Measurements from ENCODE around the gene SSX1.
"Not testable (repeated sequence)": the region's sequence is repeated elsewhere in the genome, so short reads cannot be mapped to it uniquely, and the experiment has no call there.

Gene SSX1, protein sequence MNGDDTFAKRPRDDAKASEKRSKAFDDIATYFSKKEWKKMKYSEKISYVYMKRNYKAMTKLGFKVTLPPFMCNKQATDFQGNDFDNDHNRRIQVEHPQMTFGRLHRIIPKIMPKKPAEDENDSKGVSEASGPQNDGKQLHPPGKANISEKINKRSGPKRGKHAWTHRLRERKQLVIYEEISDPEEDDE

GRCh38 chrX:48255062-48255796 lies at the start of gene SSX1:
Gene SSX1, plus strand, starts transcription at chrX:48255392. Its CDS starts 1,850 bp downstream, at chrX:48257242.
- DNase-seq, result not testable (repeated sequence)

DNA sequence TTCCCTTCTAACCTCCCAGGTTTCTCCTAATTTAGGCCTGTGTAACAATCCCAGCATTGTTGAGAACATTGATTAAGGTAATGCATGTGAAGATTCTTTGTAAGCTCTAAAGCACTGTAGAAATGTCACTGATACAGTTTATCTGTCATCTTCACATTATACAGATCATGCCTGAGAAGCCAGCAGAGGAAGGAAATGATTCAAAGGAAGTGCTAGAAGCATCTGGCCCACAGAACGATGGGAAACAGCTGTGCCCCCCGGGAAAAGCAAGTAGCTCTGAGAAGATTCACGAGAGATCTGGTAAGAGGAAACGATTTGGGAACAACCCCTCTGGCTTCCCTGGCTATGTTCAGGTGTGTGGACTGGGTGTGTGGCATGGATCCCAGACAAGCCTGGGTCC lies 40.9 kb upstream of the SSX1 start:
- DNase-seq, result not testable (repeated sequence)

- DNase-seq, result not testable (repeated sequence)
Measured at GRCh38 chrX:48224196-48224595, 31.0 kb upstream of the SSX1 start.

GRCh38 chrX:48252945-48253344 lies 2.2 kb upstream of the SSX1 start:
- DNase-seq, result not testable (repeated sequence)

- DNase-seq, result not testable (repeated sequence)
Measured at GRCh38 chrX:48274365-48274764, 19.2 kb downstream of the SSX1 start.

DNA sequence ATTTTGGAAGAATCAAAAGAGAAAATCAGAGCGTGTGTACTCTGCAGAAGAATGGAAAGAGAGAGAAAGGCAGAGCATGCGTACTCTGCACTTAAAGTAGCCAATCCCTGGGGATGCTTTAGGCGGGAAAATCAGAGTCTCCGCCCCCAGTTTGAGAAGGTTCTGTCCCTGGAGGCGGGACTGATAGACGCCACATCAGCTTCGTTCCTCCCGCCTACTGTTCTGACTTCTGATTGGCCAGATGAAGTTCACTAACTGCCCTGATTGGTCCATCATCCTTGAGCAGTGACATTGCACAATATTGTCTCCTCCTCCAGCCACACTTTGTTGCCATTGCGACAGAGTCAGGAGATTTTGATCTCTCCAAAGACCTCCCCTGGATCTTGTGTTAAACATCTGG lies 23.8 kb downstream of the SSX1 start:
- DNase-seq, result no peak

DNA sequence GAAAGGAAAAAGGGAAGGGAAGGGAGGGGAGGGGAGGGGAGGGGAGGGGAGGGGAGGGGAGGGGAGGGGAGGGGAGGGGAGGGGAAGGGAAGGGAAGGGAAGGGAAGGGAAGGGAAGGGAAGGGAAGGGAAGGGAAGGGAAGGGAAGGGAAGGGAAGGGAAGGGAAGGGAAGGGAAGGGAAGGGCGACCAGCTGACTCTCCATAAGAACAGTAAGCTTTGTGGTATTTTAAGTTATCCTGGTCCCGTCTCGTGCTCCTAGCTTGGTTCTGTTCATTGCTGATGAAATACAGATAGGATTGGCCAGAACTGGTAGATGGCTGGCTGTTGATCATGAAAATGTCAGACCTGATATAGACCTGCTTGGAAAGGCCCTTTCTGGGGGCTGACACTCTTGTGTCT lies 25.5 kb downstream of the SSX1 start:
- DNase-seq, result not testable (repeated sequence)

- no peak for DNase-seq
Measured at GRCh38 chrX:48306175-48306574, 51.0 kb downstream of the SSX1 start.

DNA sequence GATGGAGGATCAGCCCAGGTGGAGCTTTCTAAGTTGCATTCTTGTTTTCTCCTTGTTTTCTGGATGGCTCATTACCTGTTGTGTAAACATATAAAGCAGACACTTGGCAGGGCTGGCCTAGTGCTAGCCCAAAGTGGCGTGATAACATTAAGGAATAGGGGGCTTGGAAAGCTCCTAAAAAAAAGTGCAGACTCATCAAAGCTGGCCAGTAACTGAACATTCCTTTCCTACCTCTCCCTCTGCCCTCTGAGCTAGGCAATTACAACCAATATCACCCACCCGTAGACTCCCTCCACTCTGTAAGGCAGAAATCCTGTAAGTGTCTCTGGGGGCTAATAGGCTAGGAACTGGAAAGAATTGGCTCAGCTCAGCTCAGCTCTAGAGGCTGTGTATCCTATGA lies 58.8 kb downstream of the SSX1 start:
- DNase-seq, result not testable (repeated sequence)
